Measurements from ENCODE around the gene ASGR2.
"Not testable (repeated sequence)": the region's sequence is repeated elsewhere in the genome, so short reads cannot be mapped to it uniquely, and the experiment has no call there.

GRCh38 chr17:7089570-7089969 lies 25.1 kb downstream of the ASGR2 start:
- TF ChIP-seq CTCF (IDR thresholded peaks at IDR 0.05); HOXA7 (CRISPR knock-in tag; IDR thresholded peaks at IDR 0.05); USF2 (IDR thresholded peaks at IDR 0.05); ZFP36 (IDR thresholded peaks at IDR 0.05; ENCODE audit: borderline replicate concordance, partially characterized antibody); RCOR1 (IDR thresholded peaks at IDR 0.05; ENCODE audit: low read depth, low read length); JUNB (IDR thresholded peaks at IDR 0.05); MAZ (IDR thresholded peaks at IDR 0.05; ENCODE audit: borderline replicate concordance, low read depth, low read length); RAD21 (conservative IDR thresholded peaks at IDR 0.05 in 1 of 2, IDR thresholded peaks at IDR 0.05 in 1 of 2); EP300 (IDR thresholded peaks at IDR 0.05); SREBF2 (IDR thresholded peaks at IDR 0.05): not testable (repeated sequence)

Measured in A549 (cell line).